Neural progenitor cell (in vitro differentiated cells): Measurements from ENCODE around the gene MEG3. TPM values are rescaled to one million over a fixed set of nuclear protein-coding genes. Genes with fewer than 3 reads are reported as not detected.
A peak's percentile ranks its signal among the peaks of the same experiment; 100 is the strongest.

ENCODE experiments used
- DNase-seq: peaks from one replicate; pipeline ENCODE4 v3.0.0-alpha.2; 2016; ENCODE audit warnings: low spot score
- H2AFZ ChIP-seq: fragments of 200-600 bp; sonication (generic); replicated peaks from 2 replicates; pipeline ENCODE4 v1.6.1; 2016; ENCODE audit warnings: antibody characterized with exemption
- H3F3A ChIP-seq: fragments of 200-600 bp; sonication (generic); 2 replicates; pipeline ENCODE4 v1.6.1; 2016; ENCODE audit warnings: antibody characterized with exemption, low read depth
- H3K27ac ChIP-seq: fragments of 200-600 bp; sonication (generic); 2 replicates; pipeline ENCODE4 v1.5.1; 2016; ENCODE audit warnings: mild to moderate bottlenecking
- H3K27me3 ChIP-seq: fragments of 200-600 bp; sonication (generic); 2 replicates; pipeline ENCODE4 v1.6.1; 2016; ENCODE audit warnings: mild to moderate bottlenecking, moderate library complexity
- H3K36me3 ChIP-seq: fragments of 200-600 bp; sonication (generic); 2 replicates; pipeline ENCODE4 v1.5.1; 2016
- H3K4me1 ChIP-seq: fragments of 200-600 bp; sonication (generic); 2 replicates; pipeline ENCODE4 v1.6.1; 2016; ENCODE audit warnings: mixed run types
- H3K4me2 ChIP-seq: fragments of 200-600 bp; sonication (generic); 2 replicates; pipeline ENCODE4 v1.6.1; 2016
- H3K4me3 ChIP-seq: fragments of 200-600 bp; sonication (generic); 2 replicates; pipeline ENCODE4 v1.5.1; 2016
- H3K79me2 ChIP-seq: fragments of 200-600 bp; sonication (generic); 2 replicates; pipeline ENCODE4 v1.6.1; 2016; ENCODE audit warnings: low read depth
- H3K9ac ChIP-seq: fragments of 200-600 bp; sonication (generic); 2 replicates; pipeline ENCODE4 v1.6.1; 2016
- H3K9me3 ChIP-seq: fragments of 200-600 bp; sonication (generic); 2 replicates; pipeline ENCODE4 v1.5.1; 2016; ENCODE audit warnings: low read depth
- H4K20me1 ChIP-seq: fragments of 200-600 bp; sonication (generic); 2 replicates; pipeline ENCODE4 v1.6.1; 2016; ENCODE audit warnings: low read depth
- H3K27ac Mint-ChIP-seq: 3 replicates; pipeline ENCODE4 v1.8.0; 2021; ENCODE audit warnings: mixed read lengths
- H3K27me3 Mint-ChIP-seq: 2 replicates; pipeline ENCODE4 v1.8.0; 2022; ENCODE audit warnings: low read depth, mild to moderate bottlenecking, inconsistent platforms, moderate library complexity, mixed read lengths; ENCODE audit not compliant: insufficient read depth
- H3K36me3 Mint-ChIP-seq: 3 replicates; pipeline ENCODE4 v1.8.0; 2021; ENCODE audit warnings: mixed read lengths
- H3K4me1 Mint-ChIP-seq: 3 replicates; pipeline ENCODE4 v1.8.0; 2021; ENCODE audit warnings: mixed read lengths
- H3K4me3 Mint-ChIP-seq: 3 replicates; pipeline ENCODE4 v1.8.0; 2021; ENCODE audit warnings: mild to moderate bottlenecking, moderate library complexity, mixed read lengths
- H3K9me3 Mint-ChIP-seq: 3 replicates; pipeline ENCODE4 v1.8.0; 2020; ENCODE audit warnings: mixed read lengths
- EZH2 ChIP-seq: fragments of 200-600 bp; sonication (generic); IDR thresholded peaks from 2 replicates; pipeline ENCODE4 v1.6.1; 2017; ENCODE audit warnings: antibody characterized with exemption, mild to moderate bottlenecking, moderate library complexity
- EZH2phosphoT487 ChIP-seq: fragments of 200-600 bp; sonication (generic); IDR thresholded peaks from 2 replicates; pipeline ENCODE4 v1.6.1; 2017; ENCODE audit warnings: antibody characterized with exemption
- total RNA-seq: library from RNA; depleted of rRNA; stranded (reverse); fragments of >200 nt; gene quantifications from 2 replicates; pipeline ENCODE4 v1.2.3, GENCODE V29; 2015; ENCODE audit warnings: low replicate concordance
- TF ChIP-seq, protein P1 (sequence below): fragments of 200-600 bp; sonication (generic); IDR thresholded peaks from 2 replicates; pipeline ENCODE4 v1.5.1; 2017; ENCODE audit warnings: antibody characterized with exemption, mild to moderate bottlenecking

The MEG3 gene
- total RNA-seq, 1 donor from 2014 or later = 10.6 TPM

GRCh38 chr14:100830681-100831080 lies 4.8 kb downstream of the MEG3 start:
- H3K4me3 Mint-ChIP-seq = peak overlapping the region; percentile 57
- Histone ChIP-seq H3K79me2 (no peaks in the 10 kb centered on the region), H2AFZ (no peak overlapping the region), H3K27me3 (no peaks in the 10 kb centered on the region), H3K9ac (no peak overlapping the region), H3K27ac (peak overlapping the region; percentile 100), H3K9me3 (no peaks in the 10 kb centered on the region), H3K4me2 (peak overlapping the region; percentile 67), H3K4me3 (peak overlapping the region; percentile 13), H4K20me1 (no peaks in the 10 kb centered on the region), H3K4me1 (peaks cover 50% of the 10 kb centered on the region), H3K36me3 (no peaks in the 10 kb centered on the region), H3F3A (peaks cover 66% of the 10 kb centered on the region)
- peak overlapping the region; percentile 51 for H3K27ac Mint-ChIP-seq
- H3K36me3 Mint-ChIP-seq = peaks cover 7% of the 10 kb centered on the region
- H3K27me3 Mint-ChIP-seq = peaks cover 38% of the 10 kb centered on the region
- TF ChIP-seq EZH2phosphoT487 = peak; percentile 91
- TF ChIP-seq, protein P1, sequence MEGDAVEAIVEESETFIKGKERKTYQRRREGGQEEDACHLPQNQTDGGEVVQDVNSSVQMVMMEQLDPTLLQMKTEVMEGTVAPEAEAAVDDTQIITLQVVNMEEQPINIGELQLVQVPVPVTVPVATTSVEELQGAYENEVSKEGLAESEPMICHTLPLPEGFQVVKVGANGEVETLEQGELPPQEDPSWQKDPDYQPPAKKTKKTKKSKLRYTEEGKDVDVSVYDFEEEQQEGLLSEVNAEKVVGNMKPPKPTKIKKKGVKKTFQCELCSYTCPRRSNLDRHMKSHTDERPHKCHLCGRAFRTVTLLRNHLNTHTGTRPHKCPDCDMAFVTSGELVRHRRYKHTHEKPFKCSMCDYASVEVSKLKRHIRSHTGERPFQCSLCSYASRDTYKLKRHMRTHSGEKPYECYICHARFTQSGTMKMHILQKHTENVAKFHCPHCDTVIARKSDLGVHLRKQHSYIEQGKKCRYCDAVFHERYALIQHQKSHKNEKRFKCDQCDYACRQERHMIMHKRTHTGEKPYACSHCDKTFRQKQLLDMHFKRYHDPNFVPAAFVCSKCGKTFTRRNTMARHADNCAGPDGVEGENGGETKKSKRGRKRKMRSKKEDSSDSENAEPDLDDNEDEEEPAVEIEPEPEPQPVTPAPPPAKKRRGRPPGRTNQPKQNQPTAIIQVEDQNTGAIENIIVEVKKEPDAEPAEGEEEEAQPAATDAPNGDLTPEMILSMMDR = no peak
- H3K9me3 Mint-ChIP-seq = peaks cover 32% of the 10 kb centered on the region
- H3K4me1 Mint-ChIP-seq = peaks cover 51% of the 10 kb centered on the region
- DNase-seq = peak; percentile 98

GRCh38 chr14:100832311-100832960 lies 6.5 kb downstream of the MEG3 start:
- no peak overlapping the region for H2AFZ ChIP-seq
- H3K27ac Mint-ChIP-seq = peak overlapping the region; percentile 96
- H3K4me1 Mint-ChIP-seq = peaks cover 61% of the 10 kb centered on the region

GRCh38 chr14:100834082-100834793 lies 8.3 kb downstream of the MEG3 start:
- no peaks in the 10 kb centered on the region for H3K36me3 Mint-ChIP-seq
- no peaks in the 10 kb centered on the region for H3K79me2 ChIP-seq
- no peaks in the 10 kb centered on the region for H3K27me3 ChIP-seq
- peaks cover 5% of the 10 kb centered on the region for H3K9me3 Mint-ChIP-seq
- TF ChIP-seq, protein P1 = no peak
- H3K4me1 Mint-ChIP-seq = peaks cover 71% of the 10 kb centered on the region
- H3K4me3 Mint-ChIP-seq = no peak overlapping the region
- no peak overlapping the region for H3K9ac ChIP-seq
- H3K4me3 ChIP-seq = no peak overlapping the region
- H3K4me2 ChIP-seq = no peak overlapping the region
- H3K27ac Mint-ChIP-seq = no peak overlapping the region
- peaks cover 64% of the 10 kb centered on the region for H3F3A ChIP-seq
- peaks cover 62% of the 10 kb centered on the region for H3K4me1 ChIP-seq
- H4K20me1 ChIP-seq = no peaks in the 10 kb centered on the region
- no peak for DNase-seq
- no peaks in the 10 kb centered on the region for H3K9me3 ChIP-seq
- H3K27me3 Mint-ChIP-seq = peaks cover 35% of the 10 kb centered on the region
- no peak overlapping the region for H2AFZ ChIP-seq
- H3K36me3 ChIP-seq = no peaks in the 10 kb centered on the region
- H3K27ac ChIP-seq = peak overlapping the region; percentile 98

More at GRCh38 chr14:100832311-100832960, 6.5 kb downstream of the MEG3 start:
- no peaks in the 10 kb centered on the region for H3K27me3 ChIP-seq
- H3K27ac ChIP-seq = peak overlapping the region; percentile 98
- no peaks in the 10 kb centered on the region for H3K79me2 ChIP-seq
- no peaks in the 10 kb centered on the region for H3K36me3 ChIP-seq
- peaks cover 52% of the 10 kb centered on the region for H3K4me1 ChIP-seq
- TF ChIP-seq, protein P1 = peak; percentile 7
- TF ChIP-seq EZH2phosphoT487 = peak; percentile 72
- peak; percentile 24 for TF ChIP-seq EZH2
- no peaks in the 10 kb centered on the region for H3K9me3 ChIP-seq
- Mint-ChIP-seq H3K36me3 (peaks cover 5% of the 10 kb centered on the region), H3K9me3 (peaks cover 16% of the 10 kb centered on the region), H3K4me3 (peak overlapping the region; percentile 77), H3K27me3 (peaks cover 41% of the 10 kb centered on the region)
- no peak overlapping the region for H3K9ac ChIP-seq
- DNase-seq = peak; percentile 94
- peak overlapping the region; percentile 67 for H3K4me2 ChIP-seq
- peak overlapping the region; percentile 16 for H3K4me3 ChIP-seq
- peaks cover 66% of the 10 kb centered on the region for H3F3A ChIP-seq
- no peaks in the 10 kb centered on the region for H4K20me1 ChIP-seq
